H54 (cell line): ENCODE results near the gene POLR3A.

Source experiments
- DNase-seq: peaks from one replicate; pipeline ENCODE4 v3.0.0; 2011; ENCODE audit warnings: low spot score, mixed read lengths; ENCODE audit not compliant: insufficient read length
- FAIRE-seq: peaks from 3 replicates; lab custom pipeline; 2011; peaks lifted over from hg19 to GRCh38; lab: Jason Lieb, UNC
- POLR2A ChIP-seq: IDR thresholded peaks from 2 replicates; pipeline ENCODE4 v1.6.1; 2011; ENCODE audit warnings: low read depth, mild to moderate bottlenecking, low read length

The POLR3A gene

DNA sequence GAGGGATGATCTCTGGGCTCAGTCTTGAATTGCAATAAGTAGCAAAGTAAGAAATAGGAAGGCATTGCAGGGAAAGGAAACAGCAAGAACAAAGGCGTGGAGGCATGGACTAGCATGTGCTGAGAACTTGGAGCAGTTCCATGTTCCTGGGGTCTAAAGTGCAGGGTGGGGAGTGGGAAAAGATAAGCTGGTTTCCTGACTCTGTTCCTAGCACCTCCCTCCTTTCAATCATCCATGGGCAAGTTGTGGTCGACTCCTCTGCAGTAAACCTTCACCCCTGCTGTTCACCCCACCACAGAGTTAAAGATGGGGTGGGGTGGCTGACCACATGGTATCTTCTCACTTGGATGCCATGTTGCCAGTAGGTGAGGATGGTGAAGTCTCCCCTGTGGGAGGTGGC lies 33.9 kb upstream of the POLR3A start:
- FAIRE-seq (no peak), DNase-seq (no peak)
- TF ChIP-seq POLR2A: no peak

DNA sequence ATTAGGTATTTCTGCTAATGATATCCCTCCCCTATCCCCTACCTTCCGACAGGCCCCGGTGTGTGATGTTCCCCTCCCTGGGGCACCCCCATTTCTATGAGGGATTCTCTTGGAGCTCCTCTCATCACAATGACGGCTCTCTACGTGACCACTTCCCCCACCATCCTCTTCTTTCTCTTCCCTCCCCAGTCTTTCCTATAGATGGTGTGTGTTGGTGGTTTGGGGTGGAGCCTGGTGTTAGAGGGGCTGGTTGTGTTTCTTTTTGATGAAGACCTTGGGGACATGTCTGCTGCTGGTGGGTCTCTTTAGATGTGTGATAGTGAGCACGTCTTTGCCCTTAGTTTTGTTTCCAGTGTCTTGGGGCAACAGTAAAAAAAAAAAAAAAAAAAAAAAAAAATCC lies 33.0 kb upstream of the POLR3A start:
- FAIRE-seq: no peak
- no peak for DNase-seq
- no peak for TF ChIP-seq POLR2A

DNA sequence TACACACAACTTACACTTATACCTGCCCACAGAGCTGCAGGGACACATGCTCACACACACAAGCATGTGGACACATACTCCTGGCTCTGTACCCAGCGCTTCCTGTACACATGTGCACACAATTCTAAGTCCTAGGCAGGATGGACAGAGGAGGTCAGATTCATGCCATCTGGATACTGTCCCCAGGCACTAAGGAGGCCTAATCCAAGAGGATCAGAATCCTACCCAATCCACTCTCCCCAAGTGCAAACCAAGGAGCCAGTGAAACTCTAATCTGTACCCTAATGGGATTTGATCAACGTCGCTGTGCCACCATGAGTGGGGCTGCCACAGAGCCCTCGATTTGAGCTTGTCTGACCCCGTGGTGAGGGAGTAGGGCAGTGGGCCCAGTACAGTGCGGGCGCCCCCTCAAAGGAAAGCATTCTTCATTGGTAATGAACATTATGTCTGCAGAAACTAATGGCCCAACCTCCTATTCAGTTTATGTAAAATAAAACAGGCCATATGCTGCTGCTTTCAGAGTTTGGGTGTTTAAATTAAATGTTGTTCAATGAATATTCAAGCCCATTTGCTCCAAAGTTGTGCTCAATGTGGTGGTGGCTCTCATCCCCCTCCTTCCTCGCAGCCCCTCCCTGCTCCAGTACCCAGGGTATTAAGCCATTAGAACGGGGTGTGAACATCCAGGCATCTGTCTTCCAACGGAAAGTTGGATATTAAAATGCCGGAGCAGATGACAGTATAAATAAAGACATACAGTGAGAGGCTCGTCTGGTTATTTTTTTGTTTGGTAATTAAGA lies 30.8 kb upstream of the POLR3A start:
- DNase-seq (no peak), FAIRE-seq (no peak)
- TF ChIP-seq POLR2A: no peak

DNA sequence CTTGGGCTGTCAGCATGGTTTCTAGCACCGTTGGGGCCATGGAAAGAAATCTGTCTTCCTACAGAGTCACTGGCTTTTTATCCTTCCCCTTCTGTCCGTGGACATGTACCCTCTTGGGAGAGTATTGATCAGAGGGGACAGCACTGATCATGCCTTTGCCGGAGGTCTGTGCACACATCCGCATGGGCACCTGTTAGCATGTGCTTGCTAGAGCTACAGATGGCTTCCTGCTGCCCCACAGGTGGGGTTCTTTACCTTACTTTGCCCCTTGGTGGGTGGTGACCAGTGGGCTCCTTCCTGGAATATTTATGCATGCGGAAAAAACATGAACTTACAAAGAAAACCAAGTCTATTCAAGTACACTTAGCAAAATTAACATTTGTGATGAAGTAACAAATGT lies 29.2 kb upstream of the POLR3A start:
- FAIRE-seq: no peak

DNA sequence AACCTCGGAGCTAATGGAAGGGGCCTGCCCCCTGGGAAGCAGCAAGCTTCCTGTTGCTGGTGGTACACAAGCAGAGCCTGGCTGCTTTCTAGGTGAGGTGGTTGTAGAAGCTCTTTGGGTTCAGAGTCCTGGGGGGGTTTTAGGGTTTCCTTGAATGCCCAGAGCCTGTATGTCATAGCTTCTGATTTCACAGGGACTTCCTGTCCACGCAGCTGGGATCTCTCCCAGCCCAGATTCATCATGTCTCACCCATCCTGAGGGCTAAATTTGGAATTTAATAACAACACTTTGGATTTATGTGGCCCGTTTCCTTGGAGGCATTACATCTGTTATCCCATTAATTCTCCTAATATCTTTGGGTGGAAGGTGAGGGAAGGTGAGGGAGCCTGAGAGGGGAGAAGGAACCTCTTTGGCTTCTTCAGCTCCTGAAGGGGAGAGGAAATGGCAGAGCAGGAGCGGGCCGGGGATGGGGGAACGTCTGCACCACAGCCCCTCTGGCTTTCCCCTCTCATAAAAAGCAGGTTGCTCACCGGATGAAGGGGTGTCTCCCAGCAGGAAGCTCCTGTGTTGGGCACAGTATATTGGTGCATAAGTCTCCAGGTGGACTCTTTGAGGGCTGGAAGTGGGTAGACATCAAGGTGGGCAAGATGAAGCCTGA lies 24.0 kb upstream of the POLR3A start:
- FAIRE-seq (no peak), DNase-seq (peak; percentile 50)
- no peak for TF ChIP-seq POLR2A

More for the DNA sequence above, 29.2 kb upstream of the POLR3A start:
- no peak for DNase-seq
- no peak for TF ChIP-seq POLR2A

DNA sequence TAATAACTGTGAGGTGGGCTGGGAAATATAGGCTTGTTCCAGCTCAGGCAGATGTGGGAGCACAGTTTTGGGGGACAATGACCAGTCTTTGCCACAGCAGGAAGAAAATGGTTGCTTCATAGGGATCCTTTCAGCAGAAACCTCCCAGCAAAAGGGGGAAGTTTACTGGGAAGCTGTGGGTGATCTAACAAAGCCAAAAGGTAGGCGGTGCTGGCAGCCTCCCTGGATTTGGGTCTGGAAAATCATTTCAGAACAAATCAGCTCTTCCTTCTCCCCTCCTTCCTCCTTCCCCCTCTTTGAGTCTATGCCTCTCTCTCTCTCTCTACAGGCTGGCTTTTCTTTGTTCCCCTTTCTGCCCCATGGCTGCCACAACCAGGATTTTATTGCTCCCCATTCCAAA lies 20.5 kb upstream of the POLR3A start:
- no peak for DNase-seq
- no peak for TF ChIP-seq POLR2A
- no peak for FAIRE-seq

DNA sequence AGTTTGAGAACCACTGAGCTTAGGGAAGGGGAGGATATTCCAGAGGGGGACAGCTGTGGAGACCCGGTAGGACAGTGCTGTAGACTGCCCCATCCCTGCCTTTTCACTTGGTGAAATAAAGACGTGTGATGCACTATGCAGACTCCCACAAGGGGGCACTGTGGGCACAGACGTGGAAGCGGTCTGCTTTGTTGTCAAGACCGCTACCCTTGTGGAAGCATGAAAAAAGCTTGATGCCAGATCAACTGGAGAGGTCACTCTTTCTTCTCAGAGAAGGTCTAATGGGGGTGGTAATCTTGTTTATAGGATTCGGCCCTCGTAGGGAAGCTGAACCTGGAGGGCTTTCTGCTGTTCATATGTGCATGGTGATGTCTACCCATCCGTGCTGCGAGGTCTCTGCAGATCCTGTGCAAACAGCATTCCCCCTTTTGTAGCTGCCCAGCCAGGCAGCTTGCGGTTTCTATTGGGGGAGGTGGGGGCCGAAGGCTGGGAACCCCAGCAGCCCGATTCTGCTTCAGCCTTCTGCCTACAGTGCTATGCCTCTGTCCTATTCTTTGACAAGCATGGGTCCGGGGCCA lies 18.1 kb upstream of the POLR3A start:
- DNase-seq (peak; percentile 72), FAIRE-seq (peak; percentile 6)
- no peak for TF ChIP-seq POLR2A

DNA sequence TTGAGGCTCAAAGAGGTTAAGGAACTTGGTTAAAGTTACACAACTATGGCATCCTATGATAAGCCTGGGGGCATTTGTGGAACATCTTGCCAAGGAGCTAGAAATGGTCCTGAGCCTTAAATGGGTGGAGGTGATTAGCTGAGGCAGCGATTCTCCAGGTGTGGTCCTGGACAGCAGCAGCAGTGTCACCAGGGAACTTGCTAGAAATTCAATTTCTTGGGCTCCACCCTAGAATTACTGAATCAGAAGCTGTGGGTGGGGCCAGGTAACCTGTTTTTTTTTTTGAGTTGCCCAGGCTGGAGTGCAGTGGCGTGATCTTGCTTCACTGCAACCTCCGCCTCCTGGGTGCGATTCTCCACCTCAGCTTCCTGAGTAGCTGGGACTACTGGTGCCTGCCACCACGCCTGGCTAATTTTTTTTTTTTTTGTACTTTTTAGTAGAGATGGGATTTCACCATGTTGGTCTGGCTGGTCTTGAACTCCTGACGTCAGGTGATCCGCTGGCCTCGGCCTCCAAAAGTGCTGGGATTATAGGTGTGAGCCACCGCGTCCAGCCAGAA lies 17.5 kb upstream of the POLR3A start:
- FAIRE-seq (no peak), DNase-seq (no peak)
- TF ChIP-seq POLR2A: no peak

DNA sequence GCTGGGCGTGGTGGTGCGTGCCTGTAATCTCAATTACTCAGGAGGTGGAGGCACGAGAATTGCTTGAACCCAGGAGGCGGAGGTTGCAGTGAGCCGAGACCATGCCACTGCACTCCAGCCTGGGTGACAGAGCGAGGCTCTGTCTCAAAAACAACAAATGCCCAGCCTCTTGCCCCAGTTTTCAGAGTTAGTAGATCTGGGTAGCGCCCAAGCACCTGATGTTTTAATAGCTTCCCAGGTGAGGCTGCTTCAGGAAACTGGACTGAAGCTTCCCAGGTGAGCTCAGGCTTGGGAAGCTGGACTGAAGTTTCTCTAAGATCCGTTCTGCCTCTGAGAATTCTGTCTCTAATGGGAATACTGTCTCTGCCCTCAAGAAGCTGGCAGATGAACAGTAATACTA lies 16.5 kb upstream of the POLR3A start:
- TF ChIP-seq POLR2A: no peak
- DNase-seq (no peak), FAIRE-seq (no peak)

DNA sequence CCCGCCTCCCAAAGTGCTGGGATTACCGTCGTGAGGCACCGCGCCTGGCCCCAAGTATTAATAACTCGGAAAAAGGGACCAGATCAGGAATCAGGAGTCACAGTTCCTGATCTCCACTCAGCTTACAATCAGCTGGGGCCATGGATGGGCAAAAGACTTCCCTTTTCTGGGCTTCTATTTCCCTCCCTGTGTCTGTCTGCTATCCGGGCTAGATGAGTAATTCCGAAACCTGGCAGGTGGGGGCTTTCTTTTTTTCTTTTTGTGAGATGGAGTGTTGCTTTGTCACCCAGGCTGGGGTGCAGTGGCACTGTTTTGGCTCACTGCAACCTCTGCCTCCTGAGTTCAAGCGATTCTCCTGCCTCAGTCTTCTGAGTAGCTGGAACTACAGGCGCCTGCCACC lies 15.9 kb upstream of the POLR3A start:
- no peak for DNase-seq
- TF ChIP-seq POLR2A: no peak
- no peak for FAIRE-seq

DNA sequence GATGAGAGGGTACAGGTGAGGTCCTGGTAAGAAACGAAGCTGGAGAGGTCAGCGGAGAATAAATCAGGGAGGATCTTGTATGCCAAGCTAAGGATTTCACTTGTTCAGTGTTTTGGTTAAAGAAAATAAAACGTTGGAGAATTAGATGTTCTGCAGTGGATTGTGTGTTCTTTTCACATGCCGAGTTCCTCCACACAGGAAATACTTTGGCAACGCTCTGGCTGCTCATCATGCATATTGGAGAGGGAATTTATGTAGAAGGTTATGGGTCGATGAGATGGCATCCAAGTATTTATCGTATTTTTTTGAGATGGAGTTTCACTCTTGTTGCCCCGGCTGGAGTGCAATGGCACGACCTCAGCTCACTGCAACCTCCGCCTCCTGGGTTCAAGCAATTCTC lies 15.4 kb upstream of the POLR3A start:
- no peak for FAIRE-seq

DNA sequence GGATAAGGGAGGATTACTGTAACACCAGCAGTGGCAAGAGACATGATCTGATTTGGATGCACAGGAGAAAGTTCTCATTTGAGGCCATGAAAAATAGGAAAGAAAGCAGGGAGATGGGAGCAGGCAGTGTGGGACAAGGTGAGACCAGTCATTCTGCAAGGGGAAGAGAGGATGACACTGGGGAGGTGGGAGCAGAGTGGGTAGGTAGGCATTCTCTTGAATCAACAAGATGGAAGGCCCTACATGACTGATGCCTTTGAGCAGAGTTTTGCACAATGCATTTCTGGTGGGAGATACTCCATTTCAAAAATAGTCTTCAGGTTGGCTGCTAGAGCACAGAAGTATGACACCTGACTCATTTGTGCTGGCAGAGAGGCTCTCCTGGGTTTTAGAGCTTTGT lies 14.9 kb upstream of the POLR3A start:
- no peak for TF ChIP-seq POLR2A
- DNase-seq (no peak), FAIRE-seq (no peak)

More for the DNA sequence above, 15.4 kb upstream of the POLR3A start:
- no peak for DNase-seq
- no peak for TF ChIP-seq POLR2A

DNA sequence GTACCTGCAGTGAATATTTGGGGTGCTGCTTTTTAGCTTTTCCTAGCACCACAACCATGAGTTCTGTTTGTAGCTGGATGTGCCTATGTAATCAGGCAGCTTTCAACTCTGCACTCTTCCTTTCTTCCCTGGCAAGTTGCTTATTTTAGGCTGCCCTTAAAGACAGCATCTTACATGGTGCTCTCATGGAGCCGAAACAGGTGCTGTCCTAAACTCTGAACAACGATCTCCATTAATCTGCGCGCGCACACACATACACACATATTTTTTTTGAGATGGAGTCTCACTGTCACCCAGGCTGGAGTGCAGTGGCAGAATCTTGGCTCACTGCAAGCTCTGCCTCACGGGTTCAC lies 13.4 kb upstream of the POLR3A start:
- TF ChIP-seq POLR2A: no peak
- no peak for FAIRE-seq
- no peak for DNase-seq

DNA sequence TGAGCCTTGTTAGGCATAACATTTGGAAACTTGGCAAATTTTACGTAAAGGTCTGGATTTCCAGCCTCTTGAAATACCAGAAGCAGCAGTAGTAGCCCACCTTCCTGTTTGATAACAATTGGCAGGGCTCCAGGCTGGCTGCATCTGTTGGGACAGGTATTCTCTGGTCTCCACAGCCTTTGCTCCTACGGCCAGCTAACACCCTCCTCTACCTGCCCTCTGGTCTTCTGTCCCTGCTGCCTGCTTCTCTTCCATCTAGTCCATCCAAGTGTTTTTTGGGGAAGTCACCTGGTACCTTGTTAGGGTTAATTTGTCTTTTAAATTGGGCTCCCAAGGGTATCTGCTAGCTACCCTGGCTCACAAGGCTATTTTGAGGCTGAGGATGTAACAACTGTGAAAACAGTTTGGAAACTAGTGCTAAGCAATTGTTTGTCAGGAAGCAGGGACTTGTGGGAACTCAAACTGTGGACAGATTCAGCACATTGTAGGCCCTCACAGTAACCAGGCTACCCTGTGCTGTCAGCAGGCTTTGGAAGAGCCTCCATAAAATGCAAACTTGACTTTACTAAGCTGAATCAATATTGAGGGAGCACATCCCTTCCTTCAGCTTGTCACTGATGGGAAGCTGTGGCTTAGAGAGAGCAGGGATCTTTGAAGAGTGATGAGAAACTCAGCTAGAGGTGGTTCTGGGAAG lies 12.9 kb upstream of the POLR3A start:
- TF ChIP-seq POLR2A: no peak
- FAIRE-seq: no peak
- DNase-seq: no peak
